NCI-H2196 treated with DMSO at 0.1 percent for 48 hours (cell line): ENCODE measurements around the gene ENGASE.
A peak's percentile ranks its signal among the peaks of the same experiment; 100 is the strongest.

Experiments used
- DNase-seq: peaks from one replicate; lab custom pipeline; 2025; ENCODE audit not compliant: unreplicated experiment; lab: John Stamatoyannopoulos, UW

Gene ENGASE

GRCh38 chr17:79111097-79111496, 36.5 kb downstream of the ENGASE start:
- no peak for DNase-seq

GRCh38 chr17:79112471-79112870, 37.8 kb downstream of the ENGASE start:
- DNase-seq = no peak

GRCh38 chr17:79113699-79114457, 39.3 kb downstream of the ENGASE start:
- DNase-seq = no peak

- DNase-seq = peak; percentile 99
Measured at GRCh38 chr17:79114458-79115301, 40.1 kb downstream of the ENGASE start.

- no peak for DNase-seq
Measured at GRCh38 chr17:79115487-79115886, 40.9 kb downstream of the ENGASE start.

GRCh38 chr17:79116575-79117368, 42.1 kb downstream of the ENGASE start:
- DNase-seq = no peak

GRCh38 chr17:79117905-79118487, 43.4 kb downstream of the ENGASE start:
- DNase-seq = no peak

- DNase-seq = no peak
Measured at GRCh38 chr17:79118924-79119323, 44.3 kb downstream of the ENGASE start.

- DNase-seq = no peak
Measured at GRCh38 chr17:79120259-79120658, 45.6 kb downstream of the ENGASE start.

- no peak for DNase-seq
Measured at GRCh38 chr17:79123988-79124387, 49.4 kb downstream of the ENGASE start.

- DNase-seq = no peak
Measured at GRCh38 chr17:79124513-79125209, 50.0 kb downstream of the ENGASE start.

- peak; percentile 65 for DNase-seq
Measured at GRCh38 chr17:79125503-79125902, 50.9 kb downstream of the ENGASE start.

GRCh38 chr17:79126139-79126538, 51.5 kb downstream of the ENGASE start:
- no peak for DNase-seq

GRCh38 chr17:79127534-79128135, 53.0 kb downstream of the ENGASE start:
- no peak for DNase-seq

- no peak for DNase-seq
Measured at GRCh38 chr17:79129523-79129922, 54.9 kb downstream of the ENGASE start.

- no peak for DNase-seq
Measured at GRCh38 chr17:79130536-79131273, 56.1 kb downstream of the ENGASE start.

GRCh38 chr17:79131274-79131635, 56.6 kb downstream of the ENGASE start:
- no peak for DNase-seq

GRCh38 chr17:79131701-79132100, 57.1 kb downstream of the ENGASE start:
- DNase-seq = no peak

GRCh38 chr17:79132271-79133064, 57.8 kb downstream of the ENGASE start:
- no peak for DNase-seq
